ENCODE results near the gene NFATC1.

NFATC1 gene
- total RNA-seq = 9.1 to 52.5 (median 24.9) reads per million in 17 experiments

- DNase-seq = peak; percentile 72 to 88 (median 80)
Observed at GRCh38 chr18:79395761-79396404, at the start of gene NFATC1. TSS of gene NFATC1 (plus strand) at chr18:79395930. CDS start at chr18:79396225, 295 bp downstream.

- no peak for DNase-seq
Observed at GRCh38 chr18:79345981-79346380, 49.7 kb upstream of the NFATC1 start.

GRCh38 chr18:79348066-79348465 is 47.7 kb upstream of the NFATC1 start:
- no peak for DNase-seq

DNA sequence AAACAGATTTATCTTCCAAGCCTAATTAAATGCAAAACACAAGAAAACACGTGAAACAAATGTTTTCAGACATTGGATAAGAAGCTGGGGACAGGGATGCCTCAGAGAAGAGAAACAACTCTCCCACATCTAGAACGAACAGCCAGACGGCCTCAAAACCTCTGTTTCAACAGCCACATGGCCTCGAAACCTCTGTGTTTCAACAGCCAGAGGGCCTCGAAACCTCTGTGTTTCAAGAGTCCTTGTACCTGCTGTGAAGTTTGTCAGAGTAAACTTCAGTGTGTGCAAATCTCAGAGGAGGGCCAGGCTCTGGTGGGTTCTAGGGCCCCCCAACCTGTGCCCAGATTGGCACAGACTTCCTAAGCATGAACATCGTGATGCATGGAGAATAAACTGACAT is 43.3 kb upstream of the NFATC1 start:
- no peak for DNase-seq

DNA sequence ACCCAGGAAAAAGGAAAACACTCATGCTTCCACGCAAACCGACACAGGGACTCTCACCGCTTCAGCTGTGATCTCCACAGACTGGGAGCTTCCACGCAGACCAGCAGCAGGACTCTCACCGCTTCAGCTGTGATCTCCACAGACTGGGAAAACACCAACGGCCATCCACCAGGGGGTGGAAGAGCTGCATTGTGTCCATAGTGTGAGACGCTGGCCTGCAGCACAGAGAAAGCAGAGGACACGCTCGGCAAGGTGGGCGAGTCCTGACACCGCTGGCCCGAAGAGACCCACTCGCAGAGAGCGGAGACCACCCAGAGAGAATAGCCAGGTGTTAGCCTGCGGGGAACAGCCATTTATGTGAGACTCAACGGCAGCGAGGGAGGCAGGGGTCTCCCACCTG is 42.5 kb upstream of the NFATC1 start:
- DNase-seq = no peak

DNA sequence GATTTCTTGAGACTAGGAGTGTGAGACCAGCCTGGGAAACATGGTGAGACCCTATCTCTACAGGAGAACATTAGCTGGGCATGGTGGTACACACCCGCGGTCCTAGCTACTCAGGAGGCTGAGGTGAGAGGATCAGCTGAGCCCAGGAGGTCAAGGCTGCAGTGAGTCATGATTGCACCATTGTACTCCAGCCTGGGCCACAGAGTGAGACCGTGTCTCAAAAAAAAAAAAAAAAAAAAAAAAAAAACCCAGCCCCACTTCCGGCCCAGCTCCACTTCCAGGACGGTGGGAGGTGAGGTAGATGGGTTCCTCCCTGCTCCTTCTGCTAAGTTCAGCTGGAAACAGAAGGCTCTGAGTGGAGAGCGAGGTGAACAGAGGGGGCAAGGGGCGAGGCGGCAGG is 41.4 kb upstream of the NFATC1 start:
- DNase-seq = no peak

GRCh38 chr18:79355433-79356335 is 40.0 kb upstream of the NFATC1 start:
- DNase-seq = no peak

GRCh38 chr18:79356435-79356834 is 39.3 kb upstream of the NFATC1 start:
- no peak for DNase-seq

GRCh38 chr18:79360933-79361332 is 34.8 kb upstream of the NFATC1 start:
- no peak for DNase-seq

DNA sequence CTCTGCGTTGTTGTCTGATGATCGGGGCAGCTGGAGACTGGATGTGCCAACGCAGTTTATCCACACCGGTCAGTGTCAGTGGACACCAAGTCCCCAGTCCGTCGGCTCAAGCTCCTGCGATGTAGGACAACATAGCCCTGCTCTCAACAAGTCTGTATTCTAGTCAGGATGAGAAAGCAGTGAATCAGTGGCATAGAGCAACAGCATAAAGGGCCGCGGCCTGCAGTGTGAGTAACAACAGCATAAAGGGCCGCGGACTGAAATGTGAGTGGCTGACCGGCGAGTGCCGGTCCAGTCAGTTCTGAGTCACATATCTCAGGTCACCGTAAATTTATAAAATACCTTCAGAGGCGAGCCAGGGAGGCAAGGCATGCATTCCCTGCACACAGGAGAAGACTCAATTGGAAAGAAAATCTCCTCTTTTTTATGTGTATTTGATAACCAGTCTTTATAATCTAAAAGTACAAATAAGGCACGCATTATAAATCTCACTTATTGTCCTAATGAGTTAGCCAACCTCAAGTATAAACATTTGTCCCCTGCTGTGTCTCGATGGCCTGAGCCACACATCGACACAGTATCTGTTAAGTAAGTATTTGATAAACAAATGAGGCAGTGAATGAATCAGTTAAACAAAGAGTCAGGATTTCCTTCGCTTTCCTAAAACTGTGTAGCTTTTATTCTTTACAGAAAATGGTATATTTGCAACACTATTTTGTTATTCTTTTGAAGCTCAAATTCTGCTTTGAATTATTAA is 33.8 kb upstream of the NFATC1 start:
- no peak for DNase-seq

DNA sequence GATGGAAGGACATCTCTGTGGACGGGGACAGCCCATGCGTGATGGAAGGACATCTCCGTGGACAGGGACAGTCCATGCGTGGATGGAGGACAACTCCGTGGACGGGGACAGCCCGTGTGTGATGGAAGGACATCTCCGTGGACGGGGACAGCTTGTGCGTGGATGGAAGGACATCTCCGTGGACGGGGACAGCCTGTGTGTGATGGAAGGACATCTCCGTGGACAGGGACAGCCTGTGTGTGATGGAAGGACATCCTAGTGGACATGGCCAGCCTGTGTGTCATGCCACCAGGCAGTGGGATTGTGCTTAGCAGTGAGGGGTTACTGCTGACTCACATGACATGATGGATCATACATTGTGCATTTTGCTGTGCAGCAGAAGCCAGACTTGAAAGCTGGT is 30.0 kb upstream of the NFATC1 start:
- DNase-seq = no peak

DNA sequence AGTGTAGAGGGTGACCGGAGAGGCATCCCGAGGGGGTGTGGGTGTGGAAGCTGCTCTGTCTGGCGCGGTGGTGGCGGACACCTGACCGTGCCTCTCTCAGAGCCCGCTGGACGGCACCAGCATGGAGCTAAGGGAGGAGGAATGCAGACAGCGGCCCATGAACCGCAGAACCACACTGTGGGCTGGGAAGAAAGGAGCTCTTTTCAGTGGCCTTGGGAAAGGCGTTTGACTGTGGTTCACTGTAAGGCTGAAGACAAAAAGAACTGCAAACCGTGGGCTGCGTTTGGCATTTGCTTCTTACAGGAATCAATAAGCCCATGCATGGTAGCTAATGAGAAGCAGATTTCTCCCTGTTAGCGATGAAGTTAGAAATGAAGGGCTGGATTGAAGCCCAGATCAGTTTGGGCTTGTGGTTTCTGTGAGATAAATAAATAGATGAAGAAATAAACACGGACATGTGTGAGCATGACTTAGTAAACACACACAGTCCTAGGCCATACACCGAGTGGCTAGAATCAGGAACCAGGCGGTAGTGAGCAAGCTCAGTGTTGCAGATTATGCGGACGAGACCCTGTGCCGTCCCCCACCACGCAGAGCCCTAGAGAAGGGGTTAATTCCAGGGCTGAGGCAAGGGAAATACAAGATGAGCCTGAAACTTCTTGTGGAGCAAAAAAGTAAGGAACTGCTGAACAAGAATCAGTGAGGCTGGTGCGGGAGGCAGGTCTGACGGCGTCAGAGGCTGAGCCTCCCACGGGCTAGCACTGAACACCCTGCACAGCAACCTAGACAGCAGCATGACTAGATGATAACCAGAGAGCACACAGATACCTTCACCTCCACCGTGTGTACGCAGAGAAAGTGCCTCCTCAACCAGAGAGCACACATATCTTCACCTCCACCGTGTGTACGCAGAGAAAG is 29.3 kb upstream of the NFATC1 start:
- no peak for DNase-seq

GRCh38 chr18:79367480-79367879 is 28.2 kb upstream of the NFATC1 start:
- DNase-seq = no peak

- DNase-seq = no peak
Observed at GRCh38 chr18:79367989-79368388, 27.7 kb upstream of the NFATC1 start.

GRCh38 chr18:79368681-79369080 is 27.0 kb upstream of the NFATC1 start:
- peak in 2 of 4 experiments; percentile 9 to 16 for DNase-seq

- no peak for DNase-seq
Observed at GRCh38 chr18:79371561-79372121, 24.1 kb upstream of the NFATC1 start.

DNA sequence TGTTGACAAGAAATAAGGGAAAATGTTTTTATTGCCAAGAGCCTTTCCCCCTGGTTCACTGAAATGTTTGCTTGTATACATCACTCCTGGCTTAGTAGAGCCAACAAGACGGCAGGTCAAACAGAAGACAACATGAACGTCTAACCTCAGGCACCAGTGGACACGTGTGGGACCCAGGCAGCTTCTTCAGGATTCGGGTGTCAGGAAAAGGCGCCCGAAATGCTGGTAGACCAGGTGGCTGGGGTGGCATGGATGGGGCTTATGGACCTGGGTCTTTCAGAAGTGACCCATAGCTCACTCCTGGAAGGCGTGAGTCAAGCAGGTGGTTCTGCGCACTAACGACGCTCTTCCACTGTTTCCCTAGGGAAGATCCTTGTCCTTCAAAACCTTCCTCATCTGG is 23.3 kb upstream of the NFATC1 start:
- DNase-seq = no peak

- DNase-seq = no peak
Observed at GRCh38 chr18:79372991-79373390, 22.7 kb upstream of the NFATC1 start.

GRCh38 chr18:79373736-79374135 is 22.0 kb upstream of the NFATC1 start:
- DNase-seq = no peak

DNA sequence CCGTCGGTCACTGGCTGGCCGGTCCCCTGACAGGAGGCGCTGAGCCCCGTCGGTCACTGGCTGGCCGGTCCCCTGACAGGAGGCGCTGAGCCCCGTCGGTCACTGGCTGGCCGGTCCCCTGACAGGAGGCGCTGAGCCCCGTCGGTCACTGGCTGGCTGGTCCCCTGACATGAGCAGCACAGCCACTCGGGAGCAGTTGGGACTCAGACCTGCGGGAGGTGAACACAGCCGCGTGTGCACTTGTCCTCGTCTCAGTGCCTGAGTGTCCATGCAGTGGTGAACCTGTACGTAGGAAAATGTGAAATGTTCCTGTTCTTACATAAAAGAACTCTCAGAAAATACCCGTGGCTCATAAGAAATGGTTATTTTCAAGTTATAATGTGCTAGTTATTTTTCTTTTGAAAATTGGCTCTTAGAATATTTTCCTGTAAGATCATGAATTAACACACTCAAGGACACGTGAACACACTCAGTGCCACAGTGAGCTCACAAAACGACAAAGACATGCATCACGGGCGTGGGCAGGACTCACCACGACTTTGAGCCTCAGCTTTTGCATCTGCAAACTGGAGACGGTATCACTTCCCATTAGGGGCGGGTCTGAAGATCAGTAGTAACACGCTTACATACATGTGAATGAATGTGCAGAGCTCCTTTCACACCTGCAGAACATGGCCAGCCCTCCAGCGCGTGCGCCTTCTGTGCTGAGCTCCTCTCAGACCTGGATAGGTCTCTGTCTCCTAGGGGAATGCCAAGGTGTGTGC is 21.1 kb upstream of the NFATC1 start:
- DNase-seq = no peak
